PC-3 (cell line): ENCODE results near the gene CALM3. TPM values are rescaled to one million over a fixed set of nuclear protein-coding genes. Genes with fewer than 3 reads are reported as not detected.

Experiments used
- ATAC-seq: fragments of 200-7000 bp; cut with Tn5 transposase; 2 replicates; pipeline ENCODE4 v1.9.1; 2020; ENCODE audit warnings: mild to moderate bottlenecking, moderate library complexity
- BruUV-seq: library from RNA; stranded (reverse); fragments of 400-500 nt; replicated peaks from 2 replicates; lab custom pipeline; 2021; lab: Mats Ljungman, UMichigan
- CTCF ChIA-PET: fragments of 300-600 bp; sonication (Branson Sonifier 250); formaldehyde crosslinking; loops from one replicate; lab custom pipeline; 2022; ENCODE audit warnings: antibody characterized with exemption; lab: Charles Lee
- POLR2A ChIA-PET: fragments of 300-600 bp; sonication (Branson Sonifier 250); formaldehyde crosslinking; loops from one replicate; lab custom pipeline; 2022; ENCODE audit warnings: antibody characterized with exemption; ENCODE audit not compliant: unreplicated experiment; lab: Charles Lee
- DNase-seq: peaks from one replicate; pipeline ENCODE4 v3.0.0-alpha.2; 2015
- H2AFZ ChIP-seq: fragments of 300-600 bp; sonication (generic); 2 replicates; pipeline ENCODE4 v1.6.0; 2016; ENCODE audit warnings: antibody characterized with exemption, low read length
- H3F3A ChIP-seq: fragments of 300-600 bp; sonication (generic); one replicate; pipeline ENCODE4 v1.6.0; 2017; ENCODE audit warnings: antibody characterized with exemption, low read length, control low read depth, mild to moderate bottlenecking; ENCODE audit not compliant: unreplicated experiment
- H3K27ac ChIP-seq: fragments of 300-600 bp; sonication (generic); 2 replicates; pipeline ENCODE4 v1.5.1; 2016; ENCODE audit warnings: mild to moderate bottlenecking, low read length
- H3K27me3 ChIP-seq: fragments of 300-600 bp; sonication (generic); 2 replicates; pipeline ENCODE4 v1.6.1; 2016; ENCODE audit warnings: low read length, mixed read lengths
- H3K36me3 ChIP-seq: fragments of 300-600 bp; sonication (generic); 2 replicates; pipeline ENCODE4 v1.6.1; 2016; ENCODE audit warnings: low read depth, mixed run types, low read length, mixed read lengths
- H3K4me1 ChIP-seq: fragments of 300-600 bp; sonication (generic); 2 replicates; pipeline ENCODE4 v1.5.1; 2016; ENCODE audit warnings: low read length; ENCODE audit not compliant: insufficient read depth
- H3K4me2 ChIP-seq: fragments of 300-600 bp; sonication (generic); 2 replicates; pipeline ENCODE4 v1.6.0; 2016; ENCODE audit warnings: low read length
- H3K4me3 ChIP-seq: fragments of 300-600 bp; sonication (generic); 2 replicates; pipeline ENCODE4 v1.5.1; 2016; ENCODE audit warnings: mild to moderate bottlenecking, low read length, mixed read lengths
- H3K79me2 ChIP-seq: fragments of 300-600 bp; sonication (generic); 2 replicates; pipeline ENCODE4 v1.6.1; 2017; ENCODE audit warnings: low read length, mixed read lengths
- H3K9ac ChIP-seq: fragments of 300-600 bp; sonication (generic); 2 replicates; pipeline ENCODE4 v1.6.0; 2016; ENCODE audit warnings: mild to moderate bottlenecking, low read length
- H3K9me2 ChIP-seq: fragments of 300-600 bp; sonication (generic); replicated peaks from 2 replicates; pipeline ENCODE4 v1.6.1; 2016; ENCODE audit warnings: mixed run types, low read length, mixed read lengths
- H3K9me3 ChIP-seq: fragments of 300-600 bp; sonication (generic); 2 replicates; pipeline ENCODE4 v1.6.1; 2016; ENCODE audit warnings: low read length, mixed read lengths
- H4K20me1 ChIP-seq: fragments of 300-600 bp; sonication (generic); 2 replicates; pipeline ENCODE4 v1.6.1; 2016; ENCODE audit warnings: low read length, mixed read lengths
- CTCF ChIP-seq: fragments of 300-600 bp; sonication (generic); conservative IDR thresholded peaks from 2 replicates; pipeline ENCODE4 v1.5.1; 2017; ENCODE audit warnings: antibody characterized with exemption, low read depth, mild to moderate bottlenecking, low read length
- EZH2 ChIP-seq: fragments of 300-600 bp; sonication (generic); IDR thresholded peaks from one replicate; pipeline ENCODE4 v1.6.1; 2017; ENCODE audit warnings: antibody characterized with exemption, mild to moderate bottlenecking, low read length; ENCODE audit not compliant: unreplicated experiment
- EZH2phosphoT487 ChIP-seq: fragments of 300-600 bp; sonication (generic); IDR thresholded peaks from 2 replicates; pipeline ENCODE4 v1.6.1; 2018; ENCODE audit warnings: mild to moderate bottlenecking, antibody characterized with exemption, low read length, borderline replicate concordance
- intact Hi-C: fragments of 100-400 bp; cut with micrococcal nuclease; formaldehyde crosslinking; loops from 2 replicates; pipeline ENCODE4 v1.9.0; 2023
- total RNA-seq: library from RNA; depleted of rRNA; stranded (reverse); fragments of >200 nt; gene quantifications from 2 replicates; pipeline ENCODE4 v1.2.3, GENCODE V29; 2014

Gene CALM3
- total RNA-seq, 1 experiment from 2014 or later = 160 TPM

- H3K9me3 ChIP-seq = no peaks in the 10 kb centered on the region
- H3K27me3 ChIP-seq = no peaks in the 10 kb centered on the region
- H3K9ac ChIP-seq = no peak overlapping the region
- TF ChIP-seq EZH2 (no peak), CTCF (no peak), EZH2phosphoT487 (no peak)
- peaks cover 9% of the 10 kb centered on the region for H3K4me1 ChIP-seq
- ChIA-PET POLR2A (interaction anchor here (0.6 kb wide), 1 partner anchor 63 kb away, joined by 5 read pairs; no protein-coding TSS in a partner anchor), CTCF (no interaction called here)
- peaks cover 8% of the 10 kb centered on the region for H4K20me1 ChIP-seq
- H3K79me2 ChIP-seq = peaks cover 23% of the 10 kb centered on the region
- no TSS peak for BruUV-seq
- DNase-seq (no peak), ATAC-seq (no peak)
- no peak overlapping the region for H2AFZ ChIP-seq
- no peaks in the 10 kb centered on the region for H3K36me3 ChIP-seq
- H3K4me2 ChIP-seq = no peak overlapping the region
- no peak overlapping the region for H3K27ac ChIP-seq
- H3F3A ChIP-seq = no peaks in the 10 kb centered on the region
- intact Hi-C loops = no loop called here
- H3K9me2 ChIP-seq = no peaks in the 10 kb centered on the region
- no peak overlapping the region for H3K4me3 ChIP-seq
These were observed 2.7 kb upstream of the CALM3 start for GRCh38 chr19:46598372-46598917.

- Histone ChIP-seq H4K20me1 (peaks cover 18% of the 10 kb centered on the region), H3K79me2 (peaks cover 37% of the 10 kb centered on the region), H3F3A (no peaks in the 10 kb centered on the region), H3K9me3 (no peaks in the 10 kb centered on the region), H3K4me1 (peaks cover 13% of the 10 kb centered on the region), H3K4me3 (peak overlapping the region; percentile 73), H3K27ac (no peak overlapping the region), H3K9ac (peak overlapping the region; percentile 99; the same call in 1 of the 2 replicates), H3K27me3 (no peaks in the 10 kb centered on the region), H3K9me2 (no peaks in the 10 kb centered on the region), H2AFZ (peak overlapping the region; percentile 90; the same call in 1 of the 2 replicates), H3K36me3 (no peaks in the 10 kb centered on the region), H3K4me2 (peak overlapping the region; percentile 82)
- TF ChIP-seq EZH2 = no peak
- no peak for TF ChIP-seq EZH2phosphoT487
- no peak for TF ChIP-seq CTCF
- ChIA-PET POLR2A (interaction anchor here (0.8 kb wide), 1 partner anchor 70 kb away, joined by 5 read pairs; no protein-coding TSS in a partner anchor), CTCF (no interaction called here)
- BruUV-seq = no TSS peak
- intact Hi-C loops = no loop called here
- ATAC-seq = no peak
- no peak for DNase-seq
These were observed 1.3 kb upstream of the CALM3 start for GRCh38 chr19:46599716-46600373.
